MM.1S (cell line): ENCODE data around the gene TNIP1.

Experiments used
- EZH2 ChIP-seq: fragments of 300-600 bp; sonication (generic); optimal IDR thresholded peaks from 2 replicates; pipeline ENCODE3; 2017; ENCODE audit warnings: low read depth, mild to moderate bottlenecking, antibody characterized with exemption, low read length, mixed read lengths
- EZH2phosphoT487 ChIP-seq: fragments of 300-600 bp; sonication (generic); IDR thresholded peaks from 2 replicates; pipeline ENCODE4 v1.6.1; 2018; ENCODE audit warnings: antibody characterized with exemption, low read length
- TF ChIP-seq, protein P1 (sequence below): fragments of 300-600 bp; sonication (generic); IDR thresholded peaks from 2 replicates; pipeline ENCODE4 v1.5.1; 2016; ENCODE audit warnings: antibody characterized with exemption, low read length, mixed read lengths

DNA sequence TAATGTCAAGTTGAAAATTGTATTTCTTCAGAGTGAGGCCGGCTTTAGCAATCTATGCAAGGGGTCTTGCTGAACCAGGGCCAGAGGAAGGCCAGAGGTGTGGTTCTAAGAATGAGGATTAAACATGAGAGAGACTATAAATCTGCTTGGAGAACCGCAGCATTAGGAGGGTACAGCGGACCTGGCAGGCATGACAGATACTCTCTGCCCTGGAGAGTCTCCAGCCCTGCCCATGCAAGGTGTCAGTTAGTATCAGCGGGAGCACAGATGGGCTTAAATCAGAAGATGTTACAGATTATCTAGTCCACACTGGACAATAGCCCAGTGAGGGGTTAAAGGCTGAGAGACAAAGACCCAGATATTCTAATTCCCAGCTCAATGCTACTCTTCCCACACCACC, 71.9 kb downstream of the TNIP1 start:
- TF ChIP-seq, protein P1, sequence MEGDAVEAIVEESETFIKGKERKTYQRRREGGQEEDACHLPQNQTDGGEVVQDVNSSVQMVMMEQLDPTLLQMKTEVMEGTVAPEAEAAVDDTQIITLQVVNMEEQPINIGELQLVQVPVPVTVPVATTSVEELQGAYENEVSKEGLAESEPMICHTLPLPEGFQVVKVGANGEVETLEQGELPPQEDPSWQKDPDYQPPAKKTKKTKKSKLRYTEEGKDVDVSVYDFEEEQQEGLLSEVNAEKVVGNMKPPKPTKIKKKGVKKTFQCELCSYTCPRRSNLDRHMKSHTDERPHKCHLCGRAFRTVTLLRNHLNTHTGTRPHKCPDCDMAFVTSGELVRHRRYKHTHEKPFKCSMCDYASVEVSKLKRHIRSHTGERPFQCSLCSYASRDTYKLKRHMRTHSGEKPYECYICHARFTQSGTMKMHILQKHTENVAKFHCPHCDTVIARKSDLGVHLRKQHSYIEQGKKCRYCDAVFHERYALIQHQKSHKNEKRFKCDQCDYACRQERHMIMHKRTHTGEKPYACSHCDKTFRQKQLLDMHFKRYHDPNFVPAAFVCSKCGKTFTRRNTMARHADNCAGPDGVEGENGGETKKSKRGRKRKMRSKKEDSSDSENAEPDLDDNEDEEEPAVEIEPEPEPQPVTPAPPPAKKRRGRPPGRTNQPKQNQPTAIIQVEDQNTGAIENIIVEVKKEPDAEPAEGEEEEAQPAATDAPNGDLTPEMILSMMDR: no peak
- TF ChIP-seq EZH2: no peak
- TF ChIP-seq EZH2phosphoT487: no peak
